Endothelial cell (in vitro differentiated cells): ENCODE measurements around the gene MPO. TPM values are rescaled to one million over a fixed set of nuclear protein-coding genes. Genes with fewer than 3 reads are reported as not detected.
A peak's percentile ranks its signal among the peaks of the same experiment; 100 is the strongest.

ENCODE experiments used
- DNase-seq: peaks from one replicate; pipeline ENCODE4 v3.0.0; 2021; ENCODE audit warnings: low spot score
- H3K27ac Mint-ChIP-seq: one replicate; pipeline ENCODE4 v1.8.0; 2021; ENCODE audit warnings: mixed read lengths, inconsistent platforms; ENCODE audit not compliant: unreplicated experiment
- H3K27me3 Mint-ChIP-seq: one replicate; pipeline ENCODE4 v1.8.0; 2021; ENCODE audit warnings: mild to moderate bottlenecking, moderate library complexity, mixed read lengths, inconsistent platforms; ENCODE audit not compliant: unreplicated experiment
- H3K36me3 Mint-ChIP-seq: one replicate; pipeline ENCODE4 v1.8.0; 2021; ENCODE audit warnings: mild to moderate bottlenecking, low read depth, mixed read lengths, inconsistent platforms; ENCODE audit not compliant: unreplicated experiment
- H3K4me1 Mint-ChIP-seq: one replicate; pipeline ENCODE4 v1.8.0; 2021; ENCODE audit warnings: mild to moderate bottlenecking, mixed read lengths, inconsistent platforms; ENCODE audit not compliant: unreplicated experiment
- H3K4me3 Mint-ChIP-seq: one replicate; pipeline ENCODE4 v1.8.0; 2021; ENCODE audit warnings: mild to moderate bottlenecking, mixed read lengths, inconsistent platforms; ENCODE audit not compliant: unreplicated experiment
- H3K9me3 Mint-ChIP-seq: one replicate; pipeline ENCODE4 v1.8.0; 2021; ENCODE audit warnings: mixed read lengths, inconsistent platforms; ENCODE audit not compliant: unreplicated experiment
- total RNA-seq: library from RNA; stranded (reverse); fragmentation: NEBNext Ultra II Directional; extraction: Animal tissue kit (Norgen Biotek cat#: 25700); gene quantifications from one replicate; pipeline ENCODE4 v1.2.1, GENCODE V29; 2021; ENCODE audit not compliant: unreplicated experiment
- TF ChIP-seq, protein P1 (sequence below): fragments of 200-600 bp; sonication (generic); IDR thresholded peaks from one replicate; pipeline ENCODE4 v1.5.0; 2021; ENCODE audit warnings: antibody characterized with exemption; ENCODE audit not compliant: unreplicated experiment

MPO gene
- total RNA-seq, 1 donor from 2014 or later = not detected

DNA sequence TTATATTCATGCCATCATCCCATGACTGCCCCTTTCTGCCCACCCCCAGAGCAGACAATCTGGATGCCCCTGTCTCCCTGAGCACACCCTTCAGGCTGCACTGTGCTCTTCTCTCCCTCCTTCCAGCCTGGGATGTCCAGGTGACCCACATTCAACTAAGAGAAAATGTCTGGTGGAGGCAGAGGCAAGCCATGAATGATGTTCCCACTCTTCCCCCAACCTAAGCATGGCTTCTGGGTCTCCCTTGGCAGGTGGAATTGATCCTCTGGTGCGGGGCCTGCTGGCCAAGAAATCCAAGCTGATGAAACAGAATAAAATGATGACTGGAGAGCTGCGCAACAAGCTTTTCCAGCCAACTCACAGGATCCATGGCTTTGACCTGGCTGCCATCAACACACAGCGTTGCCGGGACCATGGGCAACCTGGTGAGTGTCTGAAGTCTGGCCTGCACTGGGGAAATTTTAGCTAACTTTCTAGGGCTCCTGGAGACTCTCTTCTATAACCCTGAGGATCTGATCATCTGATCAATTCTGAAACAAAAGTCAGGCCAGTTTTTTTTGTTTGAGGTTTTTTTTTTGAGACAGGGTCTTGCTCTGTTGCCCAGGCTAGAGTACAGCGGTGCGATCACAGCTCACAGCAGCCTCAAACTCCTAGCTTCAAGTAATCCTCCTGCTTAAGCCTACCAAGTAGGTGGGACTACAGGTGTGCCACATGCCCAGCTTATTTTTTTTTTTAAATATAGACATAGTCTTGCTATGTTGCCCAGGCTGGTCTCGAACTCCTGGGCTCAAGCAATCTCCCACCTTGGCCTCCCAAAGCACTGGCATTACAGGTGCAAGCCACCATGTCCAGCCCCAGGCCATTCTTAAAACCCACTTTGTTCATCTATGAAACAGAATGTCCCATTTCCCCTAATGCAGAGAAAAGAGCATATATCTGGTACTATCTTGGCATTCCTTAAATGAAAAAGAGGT lies 14.5 kb downstream of the MPO start:
- peaks cover 14% of the 10 kb centered on the region for H3K4me1 Mint-ChIP-seq
- H3K27me3 Mint-ChIP-seq = peaks cover 9% of the 10 kb centered on the region
- DNase-seq = no peak
- no peaks in the 10 kb centered on the region for H3K36me3 Mint-ChIP-seq
- H3K9me3 Mint-ChIP-seq = no peaks in the 10 kb centered on the region
- TF ChIP-seq, protein P1, sequence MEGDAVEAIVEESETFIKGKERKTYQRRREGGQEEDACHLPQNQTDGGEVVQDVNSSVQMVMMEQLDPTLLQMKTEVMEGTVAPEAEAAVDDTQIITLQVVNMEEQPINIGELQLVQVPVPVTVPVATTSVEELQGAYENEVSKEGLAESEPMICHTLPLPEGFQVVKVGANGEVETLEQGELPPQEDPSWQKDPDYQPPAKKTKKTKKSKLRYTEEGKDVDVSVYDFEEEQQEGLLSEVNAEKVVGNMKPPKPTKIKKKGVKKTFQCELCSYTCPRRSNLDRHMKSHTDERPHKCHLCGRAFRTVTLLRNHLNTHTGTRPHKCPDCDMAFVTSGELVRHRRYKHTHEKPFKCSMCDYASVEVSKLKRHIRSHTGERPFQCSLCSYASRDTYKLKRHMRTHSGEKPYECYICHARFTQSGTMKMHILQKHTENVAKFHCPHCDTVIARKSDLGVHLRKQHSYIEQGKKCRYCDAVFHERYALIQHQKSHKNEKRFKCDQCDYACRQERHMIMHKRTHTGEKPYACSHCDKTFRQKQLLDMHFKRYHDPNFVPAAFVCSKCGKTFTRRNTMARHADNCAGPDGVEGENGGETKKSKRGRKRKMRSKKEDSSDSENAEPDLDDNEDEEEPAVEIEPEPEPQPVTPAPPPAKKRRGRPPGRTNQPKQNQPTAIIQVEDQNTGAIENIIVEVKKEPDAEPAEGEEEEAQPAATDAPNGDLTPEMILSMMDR = no peak
- H3K27ac Mint-ChIP-seq = no peak overlapping the region
- no peak overlapping the region for H3K4me3 Mint-ChIP-seq

DNA sequence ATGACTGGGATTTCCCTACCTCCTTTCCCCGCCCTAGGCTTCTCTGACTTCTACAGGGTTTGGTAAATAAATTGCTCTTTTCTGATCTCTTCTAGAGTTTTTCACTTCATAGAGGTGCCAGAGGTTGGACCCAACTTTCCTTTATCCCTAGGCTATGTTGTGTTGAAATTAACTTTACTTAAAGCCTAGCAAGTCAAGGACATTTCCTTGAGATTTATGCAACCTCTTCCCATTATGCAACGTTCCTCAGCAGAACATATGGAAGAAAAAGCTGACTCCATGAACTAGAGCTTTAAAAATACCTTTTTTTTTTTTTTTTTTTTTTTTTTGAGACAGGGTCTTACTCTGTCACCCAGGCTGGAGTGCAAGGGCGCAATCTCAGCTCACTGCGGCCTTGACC lies 15.5 kb downstream of the MPO start:
- no peaks in the 10 kb centered on the region for H3K9me3 Mint-ChIP-seq
- no peaks in the 10 kb centered on the region for H3K36me3 Mint-ChIP-seq
- DNase-seq = no peak
- TF ChIP-seq, protein P1 = no peak
- no peak overlapping the region for H3K4me3 Mint-ChIP-seq
- no peak overlapping the region for H3K27ac Mint-ChIP-seq
- peaks cover 14% of the 10 kb centered on the region for H3K4me1 Mint-ChIP-seq
- H3K27me3 Mint-ChIP-seq = peaks cover 9% of the 10 kb centered on the region

DNA sequence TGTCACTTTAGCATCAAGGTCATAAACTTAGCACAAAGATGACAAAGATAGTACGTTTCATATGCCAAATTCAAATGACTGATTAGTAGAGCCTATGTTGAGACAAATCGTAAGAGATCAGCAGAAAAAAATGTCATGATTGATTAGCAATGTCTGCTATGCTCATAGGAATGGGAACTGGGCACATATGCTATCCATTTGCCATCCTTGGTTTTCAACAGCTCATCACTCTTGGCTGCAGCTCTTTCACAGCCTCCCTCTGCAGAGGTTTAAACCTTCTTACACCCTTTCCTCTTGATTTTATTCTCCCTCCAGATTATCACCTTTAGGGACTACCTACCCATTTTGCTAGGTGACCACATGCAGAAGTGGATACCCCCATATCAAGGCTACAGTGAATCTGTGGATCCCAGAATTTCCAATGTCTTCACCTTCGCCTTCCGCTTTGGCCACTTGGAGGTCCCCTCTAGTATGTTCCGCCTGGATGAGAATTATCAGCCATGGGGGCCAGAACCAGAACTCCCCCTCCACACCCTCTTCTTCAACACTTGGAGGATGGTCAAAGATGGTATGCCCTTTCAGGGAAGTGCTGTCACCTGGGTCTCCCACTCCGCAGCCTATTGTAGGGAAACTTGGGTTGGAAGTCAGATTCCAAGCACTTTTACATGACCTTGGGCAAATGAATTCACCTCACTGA lies 16.2 kb downstream of the MPO start:
- Mint-ChIP-seq H3K27me3 (peaks cover 9% of the 10 kb centered on the region), H3K4me3 (peak overlapping the region; percentile 43), H3K4me1 (peaks cover 14% of the 10 kb centered on the region), H3K27ac (no peak overlapping the region), H3K9me3 (no peaks in the 10 kb centered on the region), H3K36me3 (no peaks in the 10 kb centered on the region)
- TF ChIP-seq, protein P1 = no peak
- DNase-seq = no peak

DNA sequence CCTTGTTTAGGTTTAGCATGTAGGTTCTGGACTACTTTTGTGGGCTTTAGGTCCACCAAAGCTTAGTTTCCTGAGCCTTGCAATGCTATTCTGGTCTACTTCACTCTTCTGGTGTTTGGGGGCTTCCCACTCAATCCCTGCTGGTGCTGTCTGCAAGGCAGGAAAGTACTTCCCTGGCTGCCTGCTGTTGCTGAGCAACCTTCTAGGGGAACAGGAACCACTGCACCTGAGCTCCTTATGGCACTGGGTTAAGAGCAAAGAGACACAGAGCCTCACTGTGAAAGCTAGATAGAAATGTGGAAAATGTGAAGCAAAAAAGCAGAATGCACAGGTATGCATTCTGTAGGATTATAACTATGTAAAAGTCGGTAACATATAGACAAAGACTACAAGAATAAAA lies 17.0 kb downstream of the MPO start:
- TF ChIP-seq, protein P1 = no peak
- H3K4me3 Mint-ChIP-seq = no peak overlapping the region
- no peaks in the 10 kb centered on the region for H3K9me3 Mint-ChIP-seq
- no peak for DNase-seq
- H3K27ac Mint-ChIP-seq = no peak overlapping the region
- peaks cover 9% of the 10 kb centered on the region for H3K27me3 Mint-ChIP-seq
- no peaks in the 10 kb centered on the region for H3K36me3 Mint-ChIP-seq
- peaks cover 14% of the 10 kb centered on the region for H3K4me1 Mint-ChIP-seq
